Measurements from ENCODE around the gene KRTAP6-1.

DNA sequence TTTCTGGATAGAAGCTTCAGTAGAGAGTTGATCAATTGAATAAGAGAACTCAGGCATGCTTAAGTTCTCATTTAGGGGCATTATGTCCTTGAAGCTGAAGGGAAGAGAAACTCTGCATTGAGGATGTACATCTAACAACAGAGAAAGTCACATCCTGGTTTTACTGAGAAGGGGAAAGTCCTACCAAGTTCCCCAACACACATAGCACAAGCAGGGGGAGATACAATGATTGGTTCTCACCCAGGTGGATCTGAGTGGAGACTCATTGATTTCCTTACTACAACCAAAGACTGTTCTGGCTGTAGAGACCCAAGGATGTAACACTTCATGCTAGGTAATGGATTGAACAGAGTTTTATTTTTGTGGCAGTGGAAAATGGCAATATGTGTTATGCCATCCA lies 1.5 kb upstream of the KRTAP6-1 start:
- TF ChIP-seq POLR2AphosphoS5 (IDR thresholded peaks at IDR 0.05; ENCODE audit: low read depth, low read length) (no peak), POLR2A (IDR thresholded peaks at IDR 0.05; ENCODE audit: low read depth, low read length) (no peak), PAX5 (IDR thresholded peaks at IDR 0.05; ENCODE audit: insufficient read depth, low read length, severe bottlenecking) (no peak), TAF1 (IDR thresholded peaks at IDR 0.05; ENCODE audit: low read depth, low read length) (no peak), POU2F2 (IDR thresholded peaks at IDR 0.05; ENCODE audit: low read depth, low read length) (no peak), SPI1 (IDR thresholded peaks at IDR 0.05; ENCODE audit: low read depth, low read length) (peak; percentile 35; the same call in 1 of the 2 replicates)

Data from GM12891 (cell line).